ENCODE measurements around the gene POLR2A.

POLR2A gene

DNA sequence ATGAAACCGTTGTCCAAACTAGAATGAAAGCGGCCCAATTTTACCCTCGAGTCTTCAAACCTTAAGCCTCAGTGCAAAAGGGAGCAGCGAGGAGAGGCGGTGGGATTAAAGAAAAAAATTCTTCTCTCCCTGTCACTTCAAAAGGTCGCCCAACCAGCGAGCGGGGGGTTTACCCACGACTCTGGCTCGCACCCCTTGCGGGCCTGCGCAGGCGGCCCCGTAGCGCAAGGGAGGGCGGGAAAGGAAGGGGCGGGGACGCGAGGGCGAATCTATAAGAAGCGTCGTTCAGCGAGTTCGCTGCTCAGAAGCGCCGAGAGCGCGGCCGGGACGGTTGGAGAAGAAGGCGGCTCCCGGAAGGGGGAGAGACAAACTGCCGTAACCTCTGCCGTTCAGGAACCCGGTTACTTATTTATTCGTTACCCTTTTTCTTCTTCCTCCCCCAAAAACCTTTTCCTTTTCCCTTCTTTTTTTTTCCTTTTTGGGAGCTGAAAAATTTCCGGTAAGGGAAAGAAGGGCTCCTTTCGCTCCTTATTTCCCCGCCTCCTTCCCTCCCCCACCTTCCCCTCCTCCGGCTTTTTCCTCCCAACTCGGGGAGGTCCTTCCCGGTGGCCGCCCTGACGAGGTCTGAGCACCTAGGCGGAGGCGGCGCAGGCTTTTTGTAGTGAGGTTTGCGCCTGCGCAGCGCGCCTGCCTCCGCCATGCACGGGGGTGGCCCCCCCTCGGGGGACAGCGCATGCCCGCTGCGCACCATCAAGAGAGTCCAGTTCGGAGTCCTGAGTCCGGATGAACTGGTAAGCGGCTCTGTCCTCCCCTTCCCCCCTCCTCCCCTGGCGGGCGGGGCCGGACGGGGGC, at the start of gene POLR2A:
POLR2A (plus strand) TSS at position 300 of the 852 bp plus-strand sequence.
- peak; percentile 95 for DNase-seq

GRCh38 chr17:7435676-7436555, 48.2 kb upstream of the POLR2A start:
- peak; percentile 45 for DNase-seq

DNA sequence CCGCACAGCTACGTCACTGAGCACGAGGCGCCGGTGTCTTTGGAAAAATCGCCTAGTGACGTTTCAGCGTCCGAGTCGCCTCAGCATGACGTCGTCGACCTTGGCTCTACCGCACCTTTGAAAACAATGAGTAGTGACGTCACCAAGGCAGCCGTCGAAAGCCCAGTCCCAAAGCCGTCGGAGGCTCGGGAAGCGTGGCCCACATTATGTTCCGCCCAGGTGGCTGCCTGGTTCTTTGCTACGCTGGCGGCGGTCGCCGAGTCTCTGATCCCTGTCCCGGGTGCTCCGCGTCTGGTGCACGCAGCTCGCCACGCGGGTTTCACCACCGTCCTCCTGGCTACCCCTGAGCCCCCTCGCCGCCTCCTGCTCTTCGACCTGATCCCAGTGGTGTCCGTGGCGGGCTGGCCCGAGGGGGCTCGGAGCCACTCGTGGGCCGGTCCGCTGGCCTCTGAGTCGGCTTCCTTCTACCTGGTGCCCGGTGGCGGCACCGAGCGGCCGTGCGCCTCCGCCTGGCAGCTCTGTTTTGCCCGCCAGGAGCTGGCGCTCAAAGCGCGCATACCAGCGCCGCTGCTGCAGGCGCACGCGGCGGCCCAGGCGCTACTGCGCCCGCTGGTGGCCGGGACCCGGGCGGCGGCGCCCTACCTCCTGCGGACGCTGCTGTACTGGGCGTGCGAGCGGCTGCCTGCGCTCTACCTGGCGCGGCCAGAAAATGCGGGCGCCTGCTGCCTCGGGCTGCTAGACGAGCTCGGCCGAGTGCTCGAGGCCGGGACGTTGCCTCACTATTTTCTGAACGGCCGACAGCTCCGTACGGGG, 47.4 kb upstream of the POLR2A start:
- DNase-seq = peak; percentile 77

DNA sequence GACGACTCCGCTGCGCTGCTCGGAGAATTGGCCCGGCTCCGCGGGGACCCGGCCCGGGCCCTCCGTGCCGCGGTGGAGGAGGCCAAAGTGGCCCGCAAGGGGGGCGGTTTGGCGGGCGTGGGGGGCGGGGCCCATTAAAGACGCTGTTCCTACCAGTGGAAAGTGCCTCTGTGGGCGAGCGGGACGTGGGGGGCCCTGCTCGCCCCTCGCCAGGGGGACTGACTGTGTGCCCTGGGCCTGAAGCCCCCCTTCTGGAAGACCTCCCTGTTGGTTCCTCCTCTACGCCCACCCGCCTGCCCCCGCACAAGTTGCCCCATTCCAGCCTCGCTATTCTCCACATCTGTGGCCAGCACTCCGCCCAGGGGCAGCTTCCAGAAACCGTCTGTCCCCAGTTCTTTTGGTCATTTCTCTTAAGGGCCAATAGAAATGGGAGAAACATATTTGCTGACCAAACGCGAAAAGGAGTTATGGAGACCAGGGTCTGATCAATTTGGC, 46.8 kb upstream of the POLR2A start:
- DNase-seq = no peak

GRCh38 chr17:7437950-7438614, 46.1 kb upstream of the POLR2A start:
- peak; percentile 51 for DNase-seq

- no peak for DNase-seq
These were observed 45.3 kb upstream of the POLR2A start for GRCh38 chr17:7438656-7439460.

DNA sequence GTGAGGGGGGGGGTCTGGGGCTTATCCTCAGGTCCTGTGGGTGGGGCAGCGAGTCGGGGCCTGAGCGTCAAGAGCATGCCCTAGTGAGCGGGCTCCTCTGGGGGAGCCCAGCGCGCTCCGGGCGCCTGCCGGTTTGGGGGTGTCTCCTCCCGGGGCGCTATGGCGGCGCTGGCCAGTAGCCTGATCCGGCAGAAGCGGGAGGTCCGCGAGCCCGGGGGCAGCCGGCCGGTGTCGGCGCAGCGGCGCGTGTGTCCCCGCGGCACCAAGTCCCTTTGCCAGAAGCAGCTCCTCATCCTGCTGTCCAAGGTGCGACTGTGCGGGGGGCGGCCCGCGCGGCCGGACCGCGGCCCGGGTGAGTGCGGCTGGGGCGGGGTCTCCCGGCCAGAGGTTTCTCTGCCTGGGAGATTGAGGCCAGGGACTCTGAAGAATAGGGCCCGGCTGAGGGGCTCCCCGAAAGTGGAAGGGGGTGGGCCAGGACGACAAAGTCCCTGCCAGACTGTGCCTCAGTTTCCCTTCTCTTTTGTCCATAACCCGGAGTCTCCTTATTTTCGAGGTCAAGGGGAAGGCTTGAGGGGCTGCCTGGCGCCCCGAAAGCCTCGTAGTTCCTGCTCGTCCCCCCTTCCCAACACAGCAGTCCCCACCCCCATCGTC, 44.6 kb upstream of the POLR2A start, which contains the start of gene FGF11:
FGF11 (plus strand) TSS at position 51 of the 651 bp plus-strand sequence; CDS start at position 160, 109 bp downstream.
- no peak for DNase-seq

DNA sequence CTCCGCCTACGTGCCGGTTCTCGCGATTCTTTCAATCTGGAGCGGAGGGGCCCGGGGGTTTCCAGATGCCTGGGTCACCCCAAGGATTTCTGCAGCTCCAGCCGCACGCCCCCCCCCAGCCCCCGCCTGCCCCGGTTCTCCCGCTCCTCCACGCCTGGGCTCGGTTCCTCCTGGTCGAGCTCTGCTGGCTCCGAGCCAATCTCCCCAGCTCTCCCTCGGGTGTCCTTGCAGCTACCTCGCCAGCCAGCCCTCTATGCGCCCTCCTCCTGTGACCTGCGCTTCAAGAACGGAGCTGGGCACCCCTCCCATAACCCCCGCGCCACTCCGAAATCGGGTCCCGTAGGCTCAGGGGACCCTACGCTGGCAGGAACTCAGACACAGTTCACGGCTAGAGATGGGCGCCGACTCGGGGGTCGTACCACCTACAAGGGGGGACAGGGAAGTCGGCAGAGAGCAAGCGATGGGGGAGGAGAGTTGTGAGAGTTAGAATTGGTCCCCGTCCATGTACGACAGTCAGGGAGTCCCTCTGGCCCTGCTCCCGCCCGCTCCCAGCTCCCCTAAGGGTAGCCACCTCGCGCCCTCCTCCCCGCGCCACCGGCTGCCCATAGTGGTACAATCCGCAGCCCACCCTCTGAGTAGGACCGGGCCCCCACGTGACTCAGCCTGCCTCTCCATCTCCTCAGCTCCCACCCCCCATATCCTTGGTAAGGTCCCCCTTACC, 43.9 kb upstream of the POLR2A start:
- peak; percentile 36 for DNase-seq

GRCh38 chr17:7440834-7441195, 43.4 kb upstream of the POLR2A start:
- DNase-seq = no peak

DNA sequence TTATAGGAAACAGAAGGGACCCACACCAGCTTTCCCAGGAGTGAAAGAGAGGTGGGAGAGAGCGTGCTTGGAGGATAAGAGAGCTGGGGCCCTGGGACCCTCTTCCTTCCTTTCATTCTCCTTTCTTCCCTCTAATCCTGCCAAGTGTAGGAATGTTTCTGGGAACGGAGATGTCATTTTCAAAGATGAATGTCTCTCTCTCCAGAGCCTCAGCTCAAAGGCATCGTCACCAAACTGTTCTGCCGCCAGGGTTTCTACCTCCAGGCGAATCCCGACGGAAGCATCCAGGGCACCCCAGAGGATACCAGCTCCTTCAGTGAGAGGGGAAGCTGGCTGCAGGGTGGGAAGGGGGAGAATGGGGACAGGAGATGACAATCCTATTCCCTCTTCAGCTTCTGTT, 42.9 kb upstream of the POLR2A start:
- DNase-seq = no peak

DNA sequence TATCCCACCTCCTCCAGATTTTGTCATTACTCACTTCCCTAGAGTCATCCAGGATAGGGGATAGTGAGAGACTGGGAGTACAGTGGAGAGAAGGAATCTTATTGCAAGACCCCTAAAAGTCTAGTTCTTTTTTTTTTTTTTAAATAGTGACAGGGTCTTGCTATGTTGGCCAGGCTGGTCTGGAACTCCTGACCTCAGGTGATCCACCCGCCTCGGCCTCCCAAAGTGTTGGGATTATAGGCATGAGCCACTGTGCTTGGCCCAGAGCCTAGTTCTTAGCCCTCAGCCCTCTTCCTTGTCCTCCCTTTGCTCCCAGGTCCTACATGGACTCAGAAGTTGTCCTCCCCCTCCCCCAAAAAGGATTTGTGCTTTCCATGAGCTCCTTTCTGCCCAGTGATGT, 42.0 kb upstream of the POLR2A start:
- DNase-seq = no peak

GRCh38 chr17:7443499-7444485, 40.4 kb upstream of the POLR2A start:
- DNase-seq = no peak

DNA sequence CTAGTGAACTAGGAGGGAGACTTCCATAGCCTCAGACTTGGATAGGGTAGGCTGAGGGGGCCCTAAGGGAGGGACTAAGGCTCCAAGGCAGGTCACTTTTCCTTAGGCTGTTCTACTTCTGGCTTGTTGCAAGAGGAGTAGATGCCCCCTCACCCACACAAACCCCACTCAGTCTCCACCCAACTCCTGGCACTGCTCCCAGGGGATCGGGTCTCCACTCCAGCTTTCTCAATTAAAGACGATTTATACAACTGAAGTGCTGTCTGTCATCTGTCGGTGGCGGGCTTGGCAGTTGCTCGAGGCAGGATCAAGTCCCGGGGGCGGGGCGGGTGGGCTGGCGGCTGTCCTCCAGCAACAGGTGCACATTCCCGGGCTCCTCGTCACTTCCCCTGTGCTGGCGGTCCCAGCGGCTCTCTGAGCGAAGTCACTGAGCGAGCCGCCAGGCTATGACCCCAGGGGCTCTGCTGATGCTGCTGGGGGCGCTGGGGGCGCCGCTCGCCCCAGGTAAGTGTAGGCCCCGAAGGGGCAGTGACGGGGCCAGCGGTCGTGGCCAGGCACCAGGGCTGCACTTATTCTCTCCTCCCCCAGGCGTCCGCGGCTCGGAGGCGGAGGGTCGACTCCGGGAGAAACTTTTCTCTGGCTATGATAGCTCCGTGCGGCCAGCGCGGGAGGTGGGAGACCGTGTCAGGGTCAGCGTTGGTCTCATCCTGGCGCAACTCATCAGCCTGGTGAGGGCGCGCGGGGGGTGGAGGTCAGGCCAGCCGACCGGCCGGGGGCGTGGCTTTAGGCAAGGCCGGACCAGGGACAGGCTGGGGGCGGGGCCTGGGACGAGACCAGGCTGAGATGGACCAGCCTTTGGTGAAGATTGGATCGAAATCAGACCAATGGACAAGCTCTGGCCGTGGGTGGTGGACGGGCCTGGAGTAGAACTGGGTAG, 39.2 kb upstream of the POLR2A start, which contains the start of gene CHRNB1:
CHRNB1 (plus strand) TSS at position 380 of the 937 bp plus-strand sequence; CDS start at position 447, 67 bp downstream.
- DNase-seq = no peak

GRCh38 chr17:7445619-7445968, 38.6 kb upstream of the POLR2A start:
- DNase-seq = no peak

DNA sequence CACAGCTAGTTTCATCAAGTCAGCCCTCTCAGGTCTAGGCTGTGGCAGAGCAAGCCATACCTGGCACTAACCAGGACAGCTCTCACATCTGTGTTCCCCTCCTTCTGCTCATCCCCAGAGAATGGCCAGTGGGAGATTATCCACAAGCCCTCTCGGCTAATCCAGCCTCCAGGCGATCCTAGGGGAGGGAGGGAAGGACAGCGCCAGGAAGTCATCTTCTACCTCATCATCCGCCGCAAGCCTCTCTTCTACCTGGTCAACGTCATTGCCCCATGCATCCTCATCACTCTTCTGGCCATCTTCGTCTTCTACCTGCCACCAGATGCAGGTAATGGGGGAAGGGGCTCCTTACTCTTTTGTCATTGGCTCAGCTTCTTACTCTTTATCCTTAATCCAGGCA, 35.7 kb upstream of the POLR2A start:
- DNase-seq = no peak

GRCh38 chr17:7459961-7460545, 24.1 kb upstream of the POLR2A start:
- no peak for DNase-seq
